Measurements from ENCODE around the gene ECT2.

Gene ECT2

GRCh38 chr3:172766241-172766640 is 15.7 kb downstream of the ECT2 start:
- Histone ChIP-seq H3K27me3 (replicated peaks) (no peaks in the 10 kb centered on the region), H3K27ac (no peak overlapping the region), H3K36me3 (replicated peaks) (peaks cover 9% of the 10 kb centered on the region), H3K4me3 (ENCODE audit: low read depth, low read length) (no peak overlapping the region)
- no peak for DNase-seq
- no peak for TF ChIP-seq CTCF (IDR thresholded peaks at IDR 0.05; ENCODE audit: low read depth, low read length, missing control alignments)
- in situ Hi-C loops (cut with HindIII; ENCODE audit: low pct_ligation_motif_present, low sequenced_read_pairs): no loop called here

GRCh38 chr3:172766718-172767405 is 16.3 kb downstream of the ECT2 start:
- H3K4me3 ChIP-seq (ENCODE audit: low read depth, low read length): no peak overlapping the region
- in situ Hi-C loops (cut with HindIII; ENCODE audit: low pct_ligation_motif_present, low sequenced_read_pairs): no loop called here
- H3K27me3 ChIP-seq (replicated peaks): no peaks in the 10 kb centered on the region
- peaks cover 9% of the 10 kb centered on the region for H3K36me3 ChIP-seq (replicated peaks)
- H3K27ac ChIP-seq: no peak overlapping the region
- TF ChIP-seq CTCF (IDR thresholded peaks at IDR 0.05; ENCODE audit: low read depth, low read length, missing control alignments): no peak
- no peak for DNase-seq

GRCh38 chr3:172770382-172770781 is 19.9 kb downstream of the ECT2 start:
- H3K27ac ChIP-seq: no peak overlapping the region
- TF ChIP-seq CTCF (IDR thresholded peaks at IDR 0.05; ENCODE audit: low read depth, low read length, missing control alignments): no peak
- H3K27me3 ChIP-seq (replicated peaks): no peaks in the 10 kb centered on the region
- H3K36me3 ChIP-seq (replicated peaks): peaks cover 7% of the 10 kb centered on the region
- DNase-seq: no peak
- no peak overlapping the region for H3K4me3 ChIP-seq (ENCODE audit: low read depth, low read length)
- in situ Hi-C loops (cut with HindIII; ENCODE audit: low pct_ligation_motif_present, low sequenced_read_pairs): no loop called here

- Histone ChIP-seq H3K4me3 (ENCODE audit: low read depth, low read length) (no peak overlapping the region), H3K27ac (no peak overlapping the region), H3K36me3 (replicated peaks) (peaks cover 7% of the 10 kb centered on the region), H3K27me3 (replicated peaks) (no peaks in the 10 kb centered on the region)
- DNase-seq: no peak
- in situ Hi-C loops (cut with HindIII; ENCODE audit: low pct_ligation_motif_present, low sequenced_read_pairs): no loop called here
- TF ChIP-seq CTCF (IDR thresholded peaks at IDR 0.05; ENCODE audit: low read depth, low read length, missing control alignments): no peak
These were observed 21.1 kb downstream of the ECT2 start for GRCh38 chr3:172771672-172772071.

GRCh38 chr3:172776049-172776717 is 25.7 kb downstream of the ECT2 start:
- H3K4me3 ChIP-seq (ENCODE audit: low read depth, low read length): no peak overlapping the region
- in situ Hi-C loops (cut with HindIII; ENCODE audit: low pct_ligation_motif_present, low sequenced_read_pairs): no loop called here
- TF ChIP-seq CTCF (IDR thresholded peaks at IDR 0.05; ENCODE audit: low read depth, low read length, missing control alignments): no peak
- DNase-seq: no peak
- peaks cover 7% of the 10 kb centered on the region for H3K36me3 ChIP-seq (replicated peaks)
- H3K27me3 ChIP-seq (replicated peaks): no peaks in the 10 kb centered on the region
- no peak overlapping the region for H3K27ac ChIP-seq
